GM18951 (cell line): Measurements from ENCODE around the gene MOB3B.

Experiments used
- POLR2A ChIP-seq: IDR thresholded peaks from 4 replicates; pipeline ENCODE4 v1.6.1; 2011; ENCODE audit warnings: mild to moderate bottlenecking; ENCODE audit not compliant: insufficient read length, insufficient read depth; ENCODE audit errors: extremely low read depth
- in situ Hi-C: fragments of 300-500 bp; cut with MboI; formaldehyde crosslinking; loops from one replicate; pipeline ENCODE4 v1.12.0; 2022; ENCODE audit warnings: low sequenced_read_pairs, mixed read lengths, inconsistent platforms; ENCODE audit not compliant: unreplicated experiment

MOB3B gene

GRCh38 chr9:27398982-27399653, 130.5 kb downstream of the MOB3B start:
- TF ChIP-seq POLR2A, result no peak
- in situ Hi-C loops, result no loop called here

DNA sequence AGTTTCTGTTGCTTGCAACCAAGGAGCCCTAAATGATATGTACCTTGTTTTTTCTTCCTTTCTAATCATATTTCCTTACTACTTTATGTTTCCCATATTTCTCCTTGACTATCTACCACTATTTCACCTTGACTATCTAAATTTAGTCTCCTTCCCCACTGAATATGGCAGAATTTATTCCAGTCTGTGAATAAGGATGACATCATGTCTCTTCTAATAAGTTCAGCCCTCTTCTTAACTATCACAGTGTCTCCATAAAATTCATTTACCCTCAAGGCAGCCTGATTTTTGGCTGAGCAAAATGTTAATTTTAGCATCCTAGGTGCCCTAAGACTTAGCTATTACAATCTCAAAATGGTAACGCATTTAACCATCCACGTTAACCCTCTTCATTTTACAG, 133.1 kb downstream of the MOB3B start:
- in situ Hi-C loops, result no loop called here
- TF ChIP-seq POLR2A, result no peak

DNA sequence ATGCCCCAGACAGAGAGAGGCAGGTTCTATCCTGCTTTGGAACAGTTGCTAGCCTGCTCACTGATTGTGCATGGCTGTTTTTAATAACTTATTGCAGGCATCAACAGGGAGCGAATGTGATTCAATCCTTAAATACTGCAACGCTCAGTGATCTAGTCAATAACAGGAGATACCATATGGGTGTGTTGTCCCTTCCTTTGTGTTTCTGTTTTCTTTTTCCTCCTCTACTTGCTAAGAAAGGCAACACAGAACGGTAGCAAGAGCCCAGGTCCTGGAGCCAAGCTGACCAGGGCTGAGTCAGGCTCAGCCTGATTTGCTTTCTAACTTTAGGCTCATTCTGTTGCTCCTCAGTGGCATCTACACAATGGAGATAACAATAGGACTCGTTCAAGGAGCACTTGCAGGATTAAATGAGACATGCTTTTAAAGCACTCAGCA, 134.1 kb downstream of the MOB3B start:
- in situ Hi-C loops, result no loop called here
- no peak for TF ChIP-seq POLR2A

DNA sequence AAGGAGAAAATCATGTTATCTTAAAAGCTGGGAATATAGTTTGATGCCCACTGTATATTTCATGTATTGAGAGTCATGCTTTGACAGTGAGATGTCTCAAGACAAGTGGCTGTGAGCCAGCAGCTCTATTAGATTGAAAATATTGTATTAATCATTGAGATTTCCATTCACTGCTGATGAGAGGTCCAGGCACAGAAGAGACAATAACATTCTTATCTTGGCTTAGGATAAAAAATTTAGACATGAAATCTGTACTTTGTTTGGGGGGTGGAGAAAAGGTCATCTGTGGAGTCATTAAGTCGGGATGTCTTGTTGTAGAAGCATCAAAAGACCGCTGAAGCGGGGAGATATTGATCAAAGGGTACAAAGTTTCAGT, 134.8 kb downstream of the MOB3B start:
- TF ChIP-seq POLR2A, result no peak
- in situ Hi-C loops, result no loop called here

GRCh38 chr9:27394154-27394825, 135.3 kb downstream of the MOB3B start:
- TF ChIP-seq POLR2A, result no peak
- in situ Hi-C loops, result no loop called here

GRCh38 chr9:27393054-27393846, 136.4 kb downstream of the MOB3B start:
- no peak for TF ChIP-seq POLR2A
- in situ Hi-C loops, result no loop called here

GRCh38 chr9:27392451-27392850, 137.2 kb downstream of the MOB3B start:
- TF ChIP-seq POLR2A, result no peak
- in situ Hi-C loops, result no loop called here

DNA sequence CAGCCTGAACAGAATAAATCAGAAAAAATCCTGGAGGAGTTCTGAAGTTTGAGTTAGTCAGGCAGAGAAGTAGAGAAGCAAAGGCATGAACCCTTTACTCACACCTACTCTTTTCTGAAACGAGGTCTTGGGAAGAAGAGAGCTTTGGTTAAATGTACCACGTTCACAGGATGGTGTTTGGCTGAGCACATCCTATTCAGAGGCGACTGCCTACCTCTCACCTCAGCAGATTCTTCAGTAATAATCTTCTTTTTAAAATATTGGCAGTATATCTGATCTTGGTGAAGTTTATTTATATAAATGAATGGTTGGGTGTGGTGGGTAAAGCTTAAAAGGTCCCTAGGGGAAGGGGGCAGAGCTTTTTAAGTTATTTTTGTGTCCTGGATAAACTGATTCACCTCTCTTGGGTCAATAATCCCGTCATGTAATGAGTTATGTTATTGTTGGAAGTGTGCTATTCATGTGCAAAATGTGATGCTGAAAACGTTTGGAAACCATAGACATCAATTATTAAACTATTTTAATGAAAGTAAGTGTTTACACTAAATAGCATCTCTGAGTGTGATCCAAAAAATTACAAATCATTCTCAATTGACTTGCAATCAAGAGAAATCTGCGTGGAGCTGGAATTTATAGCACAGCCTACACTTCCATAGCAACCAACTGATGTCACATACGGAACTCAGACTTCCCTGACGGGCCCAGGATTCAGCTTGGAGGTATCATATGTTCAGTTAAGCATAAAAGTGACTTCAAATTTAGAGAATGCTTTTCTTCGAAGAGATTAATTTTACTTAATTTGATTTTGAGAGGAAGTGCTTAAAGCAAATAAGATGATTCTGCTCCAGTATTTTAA, 138.3 kb downstream of the MOB3B start:
- in situ Hi-C loops, result no loop called here
- TF ChIP-seq POLR2A, result no peak

DNA sequence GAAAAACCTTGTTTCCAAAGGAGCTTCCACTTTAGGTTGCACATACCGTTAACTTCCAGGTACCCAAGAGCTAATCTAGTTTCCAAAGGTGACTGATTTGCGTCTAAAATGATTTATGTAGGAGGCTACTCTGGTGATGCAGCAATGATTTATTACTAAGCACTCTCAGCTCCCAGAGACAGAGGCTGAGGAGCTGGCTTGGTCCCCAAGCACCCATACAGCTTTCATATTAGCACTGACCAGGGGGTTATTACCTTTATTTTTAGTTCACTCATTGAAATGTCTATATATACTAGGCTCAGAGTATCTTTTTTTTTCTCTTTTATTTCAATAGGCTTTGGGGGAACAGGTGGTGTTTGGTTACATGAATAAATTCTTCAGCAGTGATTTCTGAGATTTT, 141.5 kb downstream of the MOB3B start:
- no peak for TF ChIP-seq POLR2A
- in situ Hi-C loops, result no loop called here

GRCh38 chr9:27387722-27388121, 141.9 kb downstream of the MOB3B start:
- in situ Hi-C loops, result no loop called here
- no peak for TF ChIP-seq POLR2A

GRCh38 chr9:27386571-27387091, 143.0 kb downstream of the MOB3B start:
- no peak for TF ChIP-seq POLR2A
- in situ Hi-C loops, result no loop called here

DNA sequence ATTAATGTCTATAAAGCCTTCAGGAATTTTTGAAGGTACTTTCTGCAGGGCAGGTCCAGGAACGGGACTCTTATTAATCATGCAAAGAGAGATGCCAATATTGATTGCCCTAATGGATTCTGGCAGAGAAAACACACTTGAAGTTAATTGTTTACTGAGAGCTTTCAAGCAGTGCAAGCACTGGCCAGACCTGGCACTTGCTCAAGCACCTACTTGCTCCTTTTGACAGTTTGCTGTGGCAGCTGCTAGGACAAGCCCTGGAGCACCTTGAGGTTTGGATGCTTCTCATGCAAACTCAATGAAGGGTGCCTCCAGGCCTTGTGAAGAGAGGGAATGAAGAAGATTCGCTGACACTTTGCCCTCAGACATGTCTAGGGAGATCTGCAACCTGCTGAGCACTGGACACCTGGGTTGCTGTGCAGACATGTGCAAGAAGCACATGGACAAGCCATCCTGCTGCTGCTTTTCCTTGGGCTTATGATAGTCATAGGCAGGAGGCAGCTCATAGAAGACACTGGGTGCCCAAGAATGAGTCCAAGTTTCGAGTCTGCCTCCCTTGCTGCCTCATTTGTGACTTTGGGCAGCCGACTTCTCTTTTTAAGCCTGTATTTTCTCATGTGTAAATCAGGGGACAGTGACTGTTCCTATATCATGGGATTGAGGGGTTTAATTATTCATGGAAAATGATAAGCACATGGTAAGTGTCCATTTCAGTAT, 143.8 kb downstream of the MOB3B start:
- no peak for TF ChIP-seq POLR2A
- in situ Hi-C loops, result no loop called here
